H1 (cell line): ENCODE measurements around the gene ZMYM4. TPM values are rescaled to one million over a fixed set of nuclear protein-coding genes. Genes with fewer than 3 reads are reported as not detected.

Experiments
- CTCF ChIA-PET: fragments of 300-600 bp; sonication (Branson Sonifier 250); formaldehyde crosslinking; loops from one replicate; lab custom pipeline; 2021; ENCODE audit not compliant: partially characterized antibody; lab: Charles Lee
- POLR2A ChIA-PET: fragments of 300-600 bp; sonication (Branson Sonifier 250); formaldehyde crosslinking; loops from one replicate; lab custom pipeline; 2021; ENCODE audit warnings: inconsistent platforms; ENCODE audit not compliant: partially characterized antibody; lab: Charles Lee
- DNase-seq, 2 experiments: peaks; one replicate each; pipeline versions ENCODE4 v3.0.0 to v3.0.0-alpha.2; 2010 to 2022; ENCODE audit warnings: low spot score in 2 of 2, low read depth in 1 of 2, mixed read lengths in 1 of 2
- FAIRE-seq: peaks from 2 replicates; lab custom pipeline; 2011; peaks lifted over from hg19 to GRCh38; lab: Jason Lieb, UNC
- H2AFZ ChIP-seq: 2 replicates; pipeline ENCODE4 v1.8.1; 2012; ENCODE audit warnings: low read length, inconsistent platforms
- H2AK5ac ChIP-seq: 2 replicates; pipeline ENCODE4 v1.6.1; 2013; ENCODE audit warnings: low read depth, low read length
- H2BK120ac ChIP-seq: replicated peaks from 2 replicates; pipeline ENCODE3; 2013; ENCODE audit warnings: low read depth, low read length, inconsistent platforms
- H2BK12ac ChIP-seq: 2 replicates; pipeline ENCODE4 v1.6.1; 2013; ENCODE audit warnings: low read depth, low read length
- H2BK15ac ChIP-seq: 2 replicates; pipeline ENCODE4 v1.6.1; 2013; ENCODE audit warnings: low read length
- H2BK20ac ChIP-seq: 2 replicates; pipeline ENCODE4 v1.6.1; 2013; ENCODE audit warnings: low read length
- H2BK5ac ChIP-seq: 2 replicates; pipeline ENCODE4 v1.6.1; 2013; ENCODE audit warnings: low read depth, low read length
- H3K14ac ChIP-seq: 2 replicates; pipeline ENCODE4 v1.6.1; 2013; ENCODE audit warnings: inconsistent platforms; ENCODE audit not compliant: insufficient read length
- H3K18ac ChIP-seq: 2 replicates; pipeline ENCODE4 v1.6.1; 2013; ENCODE audit warnings: low read length; ENCODE audit errors: extremely low read depth
- H3K23ac ChIP-seq: 2 replicates; pipeline ENCODE4 v1.6.1; 2013; ENCODE audit warnings: inconsistent platforms; ENCODE audit not compliant: insufficient read length
- H3K23me2 ChIP-seq: 2 replicates; pipeline ENCODE4 v1.6.1; 2013; ENCODE audit warnings: low read depth, low read length
- H3K27ac ChIP-seq: 2 replicates; pipeline ENCODE4 v1.6.1; 2011; ENCODE audit warnings: low read depth, low read length, inconsistent platforms
- H3K27me3 ChIP-seq, 4 experiments: replicated peaks in 1 of 4; 1 replicate in 1 of 4; 2 replicates in 3 of 4; pipeline versions ENCODE4 v1.6.1 to v1.8.1; 2011 to 2013; ENCODE audit warnings: low read length in 3 of 4, mild to moderate bottlenecking in 3 of 4, inconsistent platforms in 2 of 4, mixed read lengths in 2 of 4, moderate library complexity in 1 of 4; ENCODE audit not compliant: control insufficient read depth in 3 of 4, insufficient read depth in 3 of 4; ENCODE audit errors: extremely low read depth in 1 of 4
- H3K36me3 ChIP-seq, 4 experiments: 2 replicates each; pipeline versions ENCODE4 v1.6.1 to v1.8.1; 2011 to 2013; ENCODE audit warnings: mild to moderate bottlenecking in 4 of 4, low read length in 3 of 4, moderate library complexity in 2 of 4, control low read depth in 1 of 4, inconsistent platforms in 1 of 4; ENCODE audit not compliant: insufficient read depth in 4 of 4, control insufficient read depth in 2 of 4
- H3K4ac ChIP-seq: replicated peaks from 2 replicates; pipeline ENCODE3; 2013; ENCODE audit warnings: low read length, low read depth, mixed read lengths, inconsistent platforms; ENCODE audit not compliant: insufficient read length
- H3K4me1 ChIP-seq, 4 experiments: replicated peaks in 1 of 4; 1 replicate in 1 of 4; 2 replicates in 3 of 4; pipeline versions ENCODE4 v1.6.1 to v1.8.1; 2011 to 2013; ENCODE audit warnings: low read length in 3 of 4, inconsistent platforms in 2 of 4, mixed read lengths in 1 of 4; ENCODE audit not compliant: insufficient read depth in 4 of 4, control insufficient read depth in 3 of 4
- H3K4me2 ChIP-seq, 2 experiments: 2 replicates each; pipeline versions ENCODE4 v1.6.1 to v1.8.1; 2011 to 2013; ENCODE audit warnings: low read depth in 2 of 2, low read length in 2 of 2, control low read depth in 1 of 2, inconsistent platforms in 1 of 2, mild to moderate bottlenecking in 1 of 2; ENCODE audit not compliant: insufficient read depth in 1 of 2
- H3K4me3 ChIP-seq, 4 experiments: fragments of 200-600, 300-600 bp in 1 of 4; sonication (generic), shearing (Covaris generic), sonication (Bioruptor Twin) in 1 of 4; 2 replicates each; pipeline versions ENCODE4 v1.5.1 to v1.8.1; 2011 to 2016; ENCODE audit warnings: low read length in 4 of 4, low read depth in 3 of 4, control low read depth in 2 of 4, inconsistent platforms in 2 of 4, mild to moderate bottlenecking in 2 of 4, mixed read lengths in 1 of 4, moderate library complexity in 1 of 4; ENCODE audit not compliant: insufficient read depth in 2 of 4; ENCODE audit errors: extremely low read depth in 1 of 4
- H3K56ac ChIP-seq: replicated peaks from 2 replicates; pipeline ENCODE3; 2013; ENCODE audit warnings: low read depth, mild to moderate bottlenecking, mixed read lengths, low read length, inconsistent platforms; ENCODE audit not compliant: insufficient read length
- H3K79me1 ChIP-seq: 2 replicates; pipeline ENCODE4 v1.6.1; 2013; ENCODE audit warnings: low read depth, low read length, control low read depth
- H3K79me2 ChIP-seq, 2 experiments: 2 replicates each; pipeline versions ENCODE4 v1.6.1 to v1.8.1; 2012 to 2013; ENCODE audit warnings: low read length in 2 of 2, mild to moderate bottlenecking in 2 of 2, inconsistent platforms in 1 of 2; ENCODE audit not compliant: insufficient read depth in 2 of 2, control insufficient read depth in 1 of 2
- H3K9ac ChIP-seq, 4 experiments: replicated peaks in 1 of 4; 1 replicate in 1 of 4; 2 replicates in 3 of 4; pipeline versions ENCODE4 v1.6.1 to v1.8.1; 2011 to 2013; ENCODE audit warnings: low read depth in 3 of 4, low read length in 3 of 4, control low read depth in 2 of 4, mild to moderate bottlenecking in 2 of 4, moderate library complexity in 2 of 4, inconsistent platforms in 1 of 4; ENCODE audit errors: extremely low read depth in 1 of 4
- H3K9me3 ChIP-seq, 2 experiments: 2 replicates each; pipeline versions ENCODE4 v1.6.1 to v1.8.1; 2012 to 2013; ENCODE audit warnings: mild to moderate bottlenecking in 2 of 2, moderate library complexity in 2 of 2, control low read depth in 1 of 2, inconsistent platforms in 1 of 2, low read depth in 1 of 2, low read length in 1 of 2, mixed read lengths in 1 of 2; ENCODE audit not compliant: insufficient read depth in 2 of 2
- H4K20me1 ChIP-seq, 2 experiments: replicated peaks in 1 of 2; 2 replicates each; pipeline versions ENCODE3 to v1.8.1; 2011 to 2013; ENCODE audit warnings: inconsistent platforms in 2 of 2, low read length in 2 of 2, mild to moderate bottlenecking in 1 of 2; ENCODE audit not compliant: insufficient read depth in 2 of 2, control insufficient read depth in 1 of 2
- H4K5ac ChIP-seq: 2 replicates; pipeline ENCODE4 v1.6.1; 2013; ENCODE audit warnings: low read length, low read depth, mixed read lengths, inconsistent platforms; ENCODE audit not compliant: insufficient read length
- H4K8ac ChIP-seq: 2 replicates; pipeline ENCODE4 v1.8.0; 2013; ENCODE audit warnings: mild to moderate bottlenecking, moderate library complexity, low read length, inconsistent platforms; ENCODE audit not compliant: insufficient read depth; ENCODE audit errors: extremely low read depth
- H4K91ac ChIP-seq: replicated peaks from 2 replicates; pipeline ENCODE3; 2013; ENCODE audit warnings: low read length, mixed read lengths, inconsistent platforms; ENCODE audit not compliant: insufficient read length
- CHD1 ChIP-seq: IDR thresholded peaks from 2 replicates; pipeline ENCODE4 v1.6.1; 2012; ENCODE audit warnings: low read depth, low read length, improper control_type of control experiment
- EP300 ChIP-seq, 2 experiments: IDR thresholded peaks; 1 replicate in 1 of 2; 2 replicates in 1 of 2; pipeline ENCODE4 v1.6.1; 2011 to 2012; ENCODE audit warnings: low read depth in 2 of 2, low read length in 2 of 2, mild to moderate bottlenecking in 2 of 2, borderline replicate concordance in 1 of 2, inconsistent platforms in 1 of 2, moderate library complexity in 1 of 2
- RAD21 ChIP-seq, 2 experiments: IDR thresholded peaks in 1 of 2; conservative IDR thresholded peaks in 1 of 2; 2 replicates each; pipeline ENCODE4 v1.6.1; 2011; ENCODE audit warnings: low read depth in 2 of 2, low read length in 2 of 2, improper control_type of control experiment in 1 of 2, inconsistent platforms in 1 of 2, mild to moderate bottlenecking in 1 of 2, moderate library complexity in 1 of 2
- WGBS, 2 experiments: shearing (Covaris generic) in 1 of 2; methylation state at CpG; one replicate each; pipeline versions ENCODE4 v1.1.6 to v1.1.7; 2013 to 2015; ENCODE audit warnings: low lambda C conversion rate in 2 of 2, mixed read lengths in 2 of 2, inconsistent platforms in 1 of 2, low coverage in 1 of 2, missing lambda C conversion rate in 1 of 2; ENCODE audit not compliant: insufficient replicate concordance in 2 of 2, insufficient coverage in 1 of 2, insufficient read length in 1 of 2; ENCODE audit errors: extremely low coverage in 1 of 2, missing lambda C conversion rate in 1 of 2; 5-methylcytosine and 5-hydroxymethylcytosine counted together
- polyA plus RNA-seq, 7 experiments: library from polyadenylated mRNA; depleted of rRNA in 3 of 7; stranded (reverse) in 5 of 7; unstranded in 2 of 7; fragments of >200 nt in 5 of 7; fragments of 200-250 nt in 2 of 7; gene quantifications; 1 replicate in 5 of 7; 2 replicates in 1 of 7; 4 replicates in 1 of 7; pipeline versions ENCODE4 v1.2.1 to v1.2.3, GENCODE V29; 2011 to 2013; ENCODE audit warnings: missing spikeins in 2 of 7, mixed read lengths in 2 of 7
- total RNA-seq: library from RNA; stranded (reverse); fragmentation: NEBNext Ultra II Directional; extraction: Animal tissue kit (Norgen Biotek cat#: 25700); gene quantifications from 2 replicates; pipeline ENCODE4 v1.2.1, GENCODE V29; 2021
- TF ChIP-seq, protein P1 (sequence below), 3 experiments: IDR thresholded peaks; 1 replicate in 2 of 3; 2 replicates in 1 of 3; pipeline versions ENCODE4 v1.5.1 to v1.6.1; 2011; ENCODE audit warnings: low read length in 3 of 3, mild to moderate bottlenecking in 3 of 3, inconsistent platforms in 2 of 3, low read depth in 1 of 3, moderate library complexity in 1 of 3; ENCODE audit not compliant: insufficient read depth in 1 of 3; ENCODE audit errors: control extremely low read depth in 1 of 3

The ZMYM4 gene
- total and polyA plus RNA-seq, 2 of the 8 experiments (the other 6 are each of a cell fraction or from before 2014, with no cell fraction given): 16.7 to 81.3 TPM

DNA sequence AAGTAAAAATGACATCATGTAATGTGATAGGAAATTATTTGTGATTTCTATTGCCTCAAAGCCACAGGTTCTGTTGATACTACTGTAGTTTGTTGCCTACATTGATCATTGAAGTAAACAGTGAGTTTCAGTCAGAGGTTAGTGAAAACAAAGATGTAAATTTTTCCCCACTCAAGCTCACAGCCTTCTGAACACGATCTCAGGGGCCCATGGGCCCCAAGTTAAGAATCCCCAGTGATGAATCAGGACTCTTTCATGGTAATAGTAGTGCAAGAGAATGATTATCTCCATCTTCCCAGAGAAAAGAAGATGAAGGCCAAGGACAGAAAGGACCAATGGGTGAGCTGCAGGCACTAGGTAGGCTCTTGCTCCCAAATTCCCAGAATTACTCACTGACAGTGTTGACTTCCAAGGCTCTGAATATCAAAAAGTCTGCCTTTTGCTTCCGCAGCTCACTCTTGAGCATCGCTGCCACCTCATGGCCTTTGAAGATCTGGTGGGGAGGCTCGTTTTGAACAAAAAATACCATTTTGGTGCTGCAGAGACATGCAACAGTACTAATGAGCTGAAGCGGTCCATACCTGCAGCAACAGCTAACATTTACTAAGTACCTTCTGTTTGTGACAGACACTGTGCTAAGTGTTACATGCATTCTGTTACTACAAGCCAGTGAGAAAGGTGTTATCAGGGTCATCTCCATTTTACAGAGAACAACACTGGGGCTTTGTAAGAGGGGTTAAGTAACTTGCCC, 175.4 kb downstream of the ZMYM4 start:
- Histone ChIP-seq H2BK15ac (no peak overlapping the region), H3K4me3 (no peak overlapping the region), H2BK20ac (no peak overlapping the region), H2BK12ac (no peak overlapping the region), H4K5ac (no peak overlapping the region), H3K4me1 (no peaks in the 10 kb centered on the region), H3K27ac (no peak overlapping the region), H2AFZ (no peak overlapping the region), H4K91ac (no peak overlapping the region), H3K79me1 (no peaks in the 10 kb centered on the region), H2BK120ac (no peak overlapping the region), H3K14ac (no peak overlapping the region), H2BK5ac (no peak overlapping the region), H4K8ac (no peak overlapping the region), H3K36me3 (peaks cover 30 to 73% (median 56%) of the 10 kb centered on the region in 4 experiments), H3K27me3 (no peaks in the 10 kb centered on the region), H3K79me2 (no peaks in the 10 kb centered on the region), H4K20me1 (no peaks in the 10 kb centered on the region), H3K4ac (no peak overlapping the region), H3K9me3 (no peaks in the 10 kb centered on the region), H3K23ac (no peak overlapping the region), H3K23me2 (no peaks in the 10 kb centered on the region), H3K9ac (no peak overlapping the region), H3K18ac (no peak overlapping the region), H2AK5ac (no peak overlapping the region), H3K56ac (no peak overlapping the region), H3K4me2 (no peak overlapping the region)
- DNase-seq (no peak), FAIRE-seq (no peak)
- ChIA-PET POLR2A (interaction anchor here (0.8 to 2.3 kb wide), 2 partner anchors 15 to 113 kb away, joined by 3 to 5 read pairs; partner anchors contain the start of genes KIAA0319L and NCDN), CTCF (interaction anchor here (0.6 to 12.9 kb wide), 23 partner anchors 8 to 352 kb away, joined by 3 to 134 read pairs (median 4); no protein-coding TSS in a partner anchor)
- TF ChIP-seq CHD1 (no peak), EP300 (IDR thresholded peaks at IDR 0.05; ENCODE audit: borderline replicate concordance in 1 of 2, low read depth in 2 of 2, low read length in 2 of 2) (no peak), RAD21 (IDR thresholded peaks at IDR 0.05 in 1 of 2, conservative IDR thresholded peaks at IDR 0.05 in 1 of 2; ENCODE audit: low read depth in 2 of 2, low read length in 2 of 2) (peak; percentile 71 to 72)
- TF ChIP-seq, protein P1, sequence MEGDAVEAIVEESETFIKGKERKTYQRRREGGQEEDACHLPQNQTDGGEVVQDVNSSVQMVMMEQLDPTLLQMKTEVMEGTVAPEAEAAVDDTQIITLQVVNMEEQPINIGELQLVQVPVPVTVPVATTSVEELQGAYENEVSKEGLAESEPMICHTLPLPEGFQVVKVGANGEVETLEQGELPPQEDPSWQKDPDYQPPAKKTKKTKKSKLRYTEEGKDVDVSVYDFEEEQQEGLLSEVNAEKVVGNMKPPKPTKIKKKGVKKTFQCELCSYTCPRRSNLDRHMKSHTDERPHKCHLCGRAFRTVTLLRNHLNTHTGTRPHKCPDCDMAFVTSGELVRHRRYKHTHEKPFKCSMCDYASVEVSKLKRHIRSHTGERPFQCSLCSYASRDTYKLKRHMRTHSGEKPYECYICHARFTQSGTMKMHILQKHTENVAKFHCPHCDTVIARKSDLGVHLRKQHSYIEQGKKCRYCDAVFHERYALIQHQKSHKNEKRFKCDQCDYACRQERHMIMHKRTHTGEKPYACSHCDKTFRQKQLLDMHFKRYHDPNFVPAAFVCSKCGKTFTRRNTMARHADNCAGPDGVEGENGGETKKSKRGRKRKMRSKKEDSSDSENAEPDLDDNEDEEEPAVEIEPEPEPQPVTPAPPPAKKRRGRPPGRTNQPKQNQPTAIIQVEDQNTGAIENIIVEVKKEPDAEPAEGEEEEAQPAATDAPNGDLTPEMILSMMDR (IDR thresholded peaks at IDR 0.05; ENCODE audit: control extremely low read depth in 1 of 3, insufficient read depth in 1 of 3, low read depth in 1 of 3, low read length in 3 of 3): peak; percentile 14 to 42 (median 41)
- 88% methylated on average over 5 of the region's 5 CpGs; no CpG with 5 or more reads in 1 of the 2 experiments for WGBS, 2 experiments
